HG02885 (cell line): Measurements from ENCODE around the gene FADS6.

Source experiments
- ATAC-seq: cut with Tn5 transposase; IDR thresholded peaks from one replicate; pipeline ENCODE4 v1.9.1; 2021; ENCODE audit warnings: mild to moderate bottlenecking; ENCODE audit not compliant: unreplicated experiment, poor library complexity

FADS6 gene

DNA sequence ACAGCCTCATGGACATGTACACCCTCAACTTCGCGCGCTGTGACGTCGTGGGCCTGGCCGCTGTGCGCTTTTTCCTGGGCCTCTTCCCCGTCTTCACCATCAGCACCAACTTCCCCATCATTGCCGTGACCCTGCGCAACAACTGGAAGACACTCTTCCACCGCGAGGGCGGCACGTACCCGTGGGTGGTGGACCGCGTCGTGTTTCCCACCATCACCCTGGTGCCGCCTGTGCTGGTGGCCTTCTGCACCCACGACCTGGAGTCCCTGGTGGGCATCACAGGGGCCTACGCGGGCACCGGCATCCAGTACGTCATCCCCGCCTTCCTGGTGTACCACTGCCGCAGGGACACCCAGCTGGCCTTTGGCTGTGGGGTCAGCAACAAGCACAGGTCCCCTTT lies 57.2 kb downstream of the FADS6 start:
- ATAC-seq: no peak

DNA sequence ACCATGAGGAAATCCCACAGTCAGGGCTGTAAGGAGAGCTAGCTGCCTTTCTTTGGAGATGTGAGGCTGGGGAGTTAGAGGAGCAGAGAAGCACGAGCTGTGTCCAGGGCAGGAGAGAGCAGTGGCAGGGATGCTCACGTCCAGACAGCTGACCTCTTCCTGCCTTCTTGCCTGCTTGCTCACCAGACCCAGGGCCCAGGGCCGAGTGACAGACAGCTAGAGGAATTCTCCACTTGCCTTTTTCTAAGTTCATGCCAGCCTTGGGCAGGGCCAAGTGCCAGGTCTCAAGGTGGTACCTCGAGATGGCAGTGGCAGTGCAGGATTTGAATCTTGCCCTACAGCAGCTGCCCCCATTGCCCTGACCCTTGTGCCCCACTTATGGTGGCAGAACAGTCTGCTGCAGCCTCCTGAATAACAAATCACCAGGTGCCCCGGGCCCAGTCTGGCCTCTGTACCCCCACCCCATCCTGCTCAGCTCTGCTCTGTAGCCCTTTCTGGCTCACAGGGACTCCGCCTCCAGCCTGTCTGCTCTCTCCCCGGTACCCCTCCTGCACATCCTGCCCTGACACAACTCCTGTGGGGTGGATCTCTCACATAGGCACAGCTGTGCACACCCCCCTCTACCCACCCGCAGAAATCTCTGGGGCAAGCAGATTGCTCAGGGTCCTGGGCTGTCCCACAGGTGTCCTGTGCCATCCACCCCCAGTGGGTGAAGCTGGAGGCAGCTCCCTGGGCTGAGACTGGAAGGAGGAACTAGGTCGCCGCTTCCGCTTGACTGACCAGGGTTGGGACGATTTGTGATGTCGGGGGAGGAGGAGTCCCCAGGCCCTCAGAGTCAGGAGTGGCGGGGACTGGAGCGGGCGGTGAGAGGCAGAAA lies 59.7 kb downstream of the FADS6 start:
- no peak for ATAC-seq

DNA sequence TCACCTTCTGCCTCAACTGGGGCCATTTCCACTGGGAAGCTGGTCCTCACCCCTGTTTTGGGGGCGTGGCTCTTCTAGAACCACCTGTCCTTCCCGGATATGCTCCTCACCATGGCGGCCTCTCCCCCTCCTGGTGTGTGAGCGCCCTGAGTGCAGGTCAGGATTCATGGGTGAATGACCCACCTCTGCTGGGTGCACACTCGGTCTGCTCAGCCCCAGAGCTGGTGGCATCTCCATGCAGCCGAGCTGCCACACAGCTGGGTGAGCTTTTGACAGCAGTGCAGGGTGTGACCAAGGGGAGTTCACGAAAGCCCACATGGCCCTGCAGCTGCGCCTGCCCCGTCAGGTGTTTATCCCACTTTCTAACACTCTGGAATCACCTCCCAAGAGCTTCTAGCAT lies 61.0 kb downstream of the FADS6 start:
- no peak for ATAC-seq

- ATAC-seq: no peak
Measured at GRCh38 chr17:74831444-74832146, 61.8 kb downstream of the FADS6 start.

- ATAC-seq: no peak
Measured at GRCh38 chr17:74830861-74831260, 62.6 kb downstream of the FADS6 start.

DNA sequence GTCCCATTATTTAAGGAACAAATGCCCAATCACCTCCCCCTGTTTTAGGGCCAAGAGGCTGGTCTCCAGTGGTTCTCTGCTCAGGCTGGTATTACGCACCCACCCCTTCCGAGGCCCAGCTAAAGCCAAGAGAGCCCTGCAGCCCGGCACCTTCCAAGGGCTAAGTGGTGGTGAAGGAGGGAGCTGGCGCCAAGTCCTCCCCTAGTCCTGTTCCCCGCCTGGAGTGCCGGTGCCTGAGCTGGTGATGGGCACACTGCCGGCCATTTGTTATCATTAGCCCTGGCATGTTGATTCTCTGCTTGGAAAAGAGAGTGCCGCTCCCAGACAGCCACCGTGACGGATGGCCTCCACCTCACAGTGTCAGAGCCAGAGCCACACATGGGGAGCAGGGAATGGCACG lies 65.6 kb downstream of the FADS6 start:
- ATAC-seq: no peak
